Gastroesophageal sphincter (tissue), 4 donors: ENCODE data around the gene KCP. TPM values are rescaled to one million over a fixed set of nuclear protein-coding genes. Genes with fewer than 3 reads are reported as not detected.

Experiments
- ATAC-seq: fragments of 150-250 bp; one replicate; pipeline ENCODE4 v1.9.1; 2016; ENCODE audit warnings: mild to moderate bottlenecking, moderate library complexity
- H3K27ac ChIP-seq, 4 donors: fragments of 200-600 bp; sonication (generic) in 3 of 4; 1 replicate in 3 of 4; 2 replicates in 1 of 4; pipeline ENCODE4 v1.5.1; 2016 to 2019
- H3K27me3 ChIP-seq: fragments of 200-600 bp; sonication (generic); one replicate; pipeline ENCODE4 v1.5.1; 2019
- H3K36me3 ChIP-seq, 2 donors: fragments of 200-600 bp; sonication (generic); one replicate each; pipeline ENCODE4 v1.5.1; 2019; ENCODE audit warnings: control low read depth in 1 of 2
- H3K4me1 ChIP-seq, 3 donors: fragments of 200-600 bp; sonication (generic); 1 replicate in 2 of 3; 2 replicates in 1 of 3; pipeline ENCODE4 v1.5.1; 2016 to 2019; ENCODE audit warnings: control low read depth in 2 of 3
- H3K4me3 ChIP-seq, 2 donors: fragments of 200-600 bp; sonication (generic); one replicate each; pipeline ENCODE4 v1.5.1; 2019; ENCODE audit warnings: mild to moderate bottlenecking in 1 of 2, moderate library complexity in 1 of 2
- H3K9me3 ChIP-seq, 3 donors: fragments of 200-600 bp; sonication (generic); one replicate each; pipeline ENCODE4 v1.5.1; 2017 to 2019; ENCODE audit warnings: control low read depth in 2 of 3
- CTCF ChIP-seq, 4 experiments: fragments of 200-600 bp in 2 of 4; fragments of 450-650 bp in 2 of 4; sonication (generic) in 1 of 4; IDR thresholded peaks; one replicate each; pipeline ENCODE4 v1.5.1; 2017 to 2019; ENCODE audit warnings: antibody characterized with exemption in 4 of 4, mild to moderate bottlenecking in 2 of 4, moderate library complexity in 2 of 4
- EP300 ChIP-seq: sonication (generic); formaldehyde crosslinking; IDR thresholded peaks from one replicate; pipeline ENCODE4 v1.6.1; 2017; ENCODE audit warnings: antibody characterized with exemption, mild to moderate bottlenecking
- POLR2A ChIP-seq, 2 donors: fragments of 450-650 bp; IDR thresholded peaks; one replicate each; pipeline ENCODE4 v1.6.1; 2017; ENCODE audit warnings: antibody characterized with exemption in 2 of 2, mild to moderate bottlenecking in 2 of 2, moderate library complexity in 1 of 2
- POLR2AphosphoS5 ChIP-seq: sonication (generic); formaldehyde crosslinking; IDR thresholded peaks from one replicate; pipeline ENCODE4 v1.6.1; 2017; ENCODE audit warnings: antibody characterized with exemption
- WGBS, 2 donors: methylation state at CpG; one replicate each; pipeline ENCODE4 v1.1.5; 2018; ENCODE audit warnings: low coverage in 1 of 2; 5-methylcytosine and 5-hydroxymethylcytosine counted together
- total RNA-seq, 4 donors: library from RNA; depleted of rRNA; stranded (reverse); fragments of >200 nt; gene quantifications; one replicate each; pipeline ENCODE4 v1.1.0, GENCODE V29; 2016

Gene KCP
- total RNA-seq, 4 donors from 2014 or later = 0.31 to 0.67 TPM; not detected in 2

GRCh38 chr7:128878226-128879105, 32.0 kb downstream of the KCP start:
- WGBS, 2 donors = 96 to 100% methylated on average over 1 to 4 of the region's 14 CpGs
- Histone ChIP-seq H3K27ac (no peak overlapping the region), H3K4me3 (no peak overlapping the region), H3K36me3 (no peaks in the 10 kb centered on the region), H3K9me3 (no peaks in the 10 kb centered on the region), H3K4me1 (peaks cover 0 to 8% (median 0%) of the 10 kb centered on the region in 3 donors), H3K27me3 (no peaks in the 10 kb centered on the region)
- ATAC-seq = no peak
- no peak for TF ChIP-seq EP300
- no peak for TF ChIP-seq CTCF (IDR thresholded peaks at IDR 0.05)
- no peak for TF ChIP-seq POLR2AphosphoS5

GRCh38 chr7:128877756-128878120, 32.8 kb downstream of the KCP start:
- H3K9me3 ChIP-seq = no peaks in the 10 kb centered on the region
- no peak overlapping the region for H3K4me3 ChIP-seq
- no peaks in the 10 kb centered on the region for H3K27me3 ChIP-seq
- H3K4me1 ChIP-seq = peaks cover 0 to 7% (median 0%) of the 10 kb centered on the region in 3 donors
- no peak for ATAC-seq
- TF ChIP-seq CTCF (IDR thresholded peaks at IDR 0.05) (no peak), EP300 (no peak), POLR2A (IDR thresholded peaks at IDR 0.05) (no peak), POLR2AphosphoS5 (no peak)
- no peaks in the 10 kb centered on the region for H3K36me3 ChIP-seq
- no peak overlapping the region for H3K27ac ChIP-seq
- 56 to 75% methylated on average over 1 to 2 of the region's 4 CpGs for WGBS, 2 donors

- H3K4me1 ChIP-seq = peaks cover 0 to 7% (median 0%) of the 10 kb centered on the region in 3 donors
- no peaks in the 10 kb centered on the region for H3K36me3 ChIP-seq
- H3K9me3 ChIP-seq = no peaks in the 10 kb centered on the region
- no CpG with 5 or more reads among the region's 32 CpGs for WGBS, 2 donors
- H3K27me3 ChIP-seq = no peaks in the 10 kb centered on the region
- H3K4me3 ChIP-seq = no peak overlapping the region
- ATAC-seq = no peak
- TF ChIP-seq CTCF (IDR thresholded peaks at IDR 0.05) = no peak
- TF ChIP-seq POLR2AphosphoS5 = no peak
- no peak for TF ChIP-seq POLR2A (IDR thresholded peaks at IDR 0.05)
- no peak for TF ChIP-seq EP300
- H3K27ac ChIP-seq = no peak overlapping the region
Measured at GRCh38 chr7:128876978-128877755, 33.3 kb downstream of the KCP start.

- Histone ChIP-seq H3K36me3 (no peaks in the 10 kb centered on the region), H3K27ac (no peak overlapping the region), H3K27me3 (no peaks in the 10 kb centered on the region), H3K9me3 (no peaks in the 10 kb centered on the region), H3K4me3 (no peak overlapping the region), H3K4me1 (peaks cover 0 to 7% (median 0%) of the 10 kb centered on the region in 3 donors)
- no peak for TF ChIP-seq POLR2AphosphoS5
- TF ChIP-seq EP300 = no peak
- no peak for TF ChIP-seq POLR2A (IDR thresholded peaks at IDR 0.05)
- no peak for TF ChIP-seq CTCF (IDR thresholded peaks at IDR 0.05)
- no CpG with 5 or more reads among the region's 5 CpGs for WGBS, 2 donors
- ATAC-seq = no peak
Measured at GRCh38 chr7:128876586-128876977, 33.9 kb downstream of the KCP start.
